Ishikawa (cell line): ENCODE measurements around the gene MXRA8.

ENCODE experiments used
- CEBPB ChIP-seq: IDR thresholded peaks from 2 replicates; pipeline ENCODE4 v1.6.1; 2012
- CREB1 ChIP-seq: IDR thresholded peaks from 2 replicates; pipeline ENCODE4 v1.6.1; 2012; ENCODE audit warnings: low read depth
- EGR1 ChIP-seq: IDR thresholded peaks from 2 replicates; pipeline ENCODE4 v1.6.1; 2012
- EP300 ChIP-seq: IDR thresholded peaks from 2 replicates; pipeline ENCODE4 v1.6.1; 2012; ENCODE audit warnings: borderline replicate concordance
- FOXM1 ChIP-seq: IDR thresholded peaks from 2 replicates; pipeline ENCODE4 v1.6.1; 2012; ENCODE audit warnings: low read depth, borderline replicate concordance
- NFIC ChIP-seq: IDR thresholded peaks from 2 replicates; pipeline ENCODE4 v1.6.1; 2012
- RAD21 ChIP-seq: IDR thresholded peaks from 2 replicates; pipeline ENCODE4 v1.6.1; 2012; ENCODE audit warnings: low read depth
- TAF1 ChIP-seq: IDR thresholded peaks from 2 replicates; pipeline ENCODE4 v1.6.1; 2012; ENCODE audit warnings: low read depth, mild to moderate bottlenecking
- TCF12 ChIP-seq: IDR thresholded peaks from 2 replicates; pipeline ENCODE4 v1.6.1; 2012; ENCODE audit warnings: low read depth
- TEAD4 ChIP-seq: IDR thresholded peaks from 2 replicates; pipeline ENCODE4 v1.6.1; 2012
- YY1 ChIP-seq: IDR thresholded peaks from 2 replicates; pipeline ENCODE4 v1.6.1; 2012; ENCODE audit warnings: low read depth
- ZBTB7A ChIP-seq: IDR thresholded peaks from 2 replicates; pipeline ENCODE4 v1.6.1; 2012; ENCODE audit warnings: low read depth
- TF ChIP-seq, protein P1 (sequence below): IDR thresholded peaks from 2 replicates; pipeline ENCODE4 v1.6.1; 2012
- TF ChIP-seq, protein P2 (sequence below): IDR thresholded peaks from 2 replicates; pipeline ENCODE4 v1.6.1; 2012; ENCODE audit warnings: low read depth, mild to moderate bottlenecking
- TF ChIP-seq, protein P3 (sequence below): IDR thresholded peaks from 2 replicates; pipeline ENCODE4 v1.6.1; 2012

Gene MXRA8

DNA sequence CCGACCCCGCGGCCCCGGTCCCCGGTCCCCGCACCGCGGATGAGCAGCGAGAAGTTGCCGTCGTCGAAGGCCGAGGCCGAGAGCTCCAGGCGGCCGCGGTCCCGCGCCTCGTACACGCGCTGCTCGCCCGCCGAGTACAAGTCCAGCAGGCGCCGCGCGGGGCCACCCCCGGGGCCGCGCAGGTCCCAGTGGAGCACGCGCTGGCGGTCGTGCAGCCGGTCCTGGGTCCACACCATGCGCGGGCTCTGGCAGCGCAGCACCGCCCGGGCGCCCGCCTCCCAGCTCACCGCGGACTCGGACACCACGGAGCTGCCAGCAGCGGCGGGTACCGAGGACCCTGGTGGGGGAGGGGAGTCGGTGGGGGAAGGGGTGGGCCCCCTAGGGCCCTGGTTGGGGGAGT is 2.9 kb downstream of the MXRA8 start:
- no peak for TF ChIP-seq NFIC
- TF ChIP-seq, protein P1, sequence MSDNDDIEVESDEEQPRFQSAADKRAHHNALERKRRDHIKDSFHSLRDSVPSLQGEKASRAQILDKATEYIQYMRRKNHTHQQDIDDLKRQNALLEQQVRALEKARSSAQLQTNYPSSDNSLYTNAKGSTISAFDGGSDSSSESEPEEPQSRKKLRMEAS = peak; percentile 82

DNA sequence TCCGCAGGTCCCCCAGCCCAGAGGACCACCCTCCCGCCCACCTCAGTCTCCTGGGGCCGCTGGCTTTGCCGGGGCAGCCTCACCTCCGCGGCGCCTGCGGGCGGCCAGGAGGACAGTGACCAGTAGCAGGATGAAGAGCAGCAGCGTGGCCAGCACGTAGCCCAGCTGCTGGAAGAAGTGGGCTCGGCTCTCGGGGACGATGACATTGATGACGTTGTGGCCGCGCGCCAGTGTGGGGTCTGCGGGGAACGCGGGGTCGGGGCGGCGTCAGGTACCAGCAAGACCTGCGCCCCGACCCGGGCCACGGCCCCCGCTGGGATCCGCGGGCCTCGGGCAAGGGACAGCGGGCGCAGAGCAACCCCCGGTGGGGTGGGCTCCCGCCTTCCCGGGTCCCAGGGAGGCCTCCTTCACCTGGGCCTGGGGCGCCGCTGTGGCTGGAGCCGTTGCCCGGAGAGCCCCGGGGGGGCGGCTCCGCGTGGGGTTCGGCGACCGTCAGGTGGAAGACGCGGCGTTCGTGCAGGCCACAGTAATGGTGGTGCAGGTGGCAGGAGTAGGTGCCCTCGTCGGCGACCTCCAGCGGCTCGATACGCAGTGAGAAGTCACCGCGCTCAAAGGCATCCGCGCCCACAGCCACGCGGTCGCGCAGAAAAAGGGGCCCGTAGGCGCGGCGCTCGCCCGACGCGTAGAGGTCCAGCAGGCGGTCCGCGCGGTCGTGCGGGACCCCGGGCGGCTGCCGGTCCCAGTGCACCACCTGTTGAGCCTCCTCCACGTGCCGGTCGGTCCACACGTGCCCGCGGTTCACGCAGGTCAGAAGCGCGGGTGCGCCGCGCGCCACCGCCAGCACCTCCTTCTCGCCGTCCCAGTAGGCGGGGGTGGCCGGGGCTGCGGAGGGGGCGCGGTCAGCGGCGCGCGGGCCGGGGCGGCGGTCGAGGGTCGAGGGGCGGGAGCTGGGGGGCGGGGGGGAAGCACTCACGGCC is 3.8 kb downstream of the MXRA8 start:
- TF ChIP-seq CEBPB = no peak
- no peak for TF ChIP-seq TEAD4
- TF ChIP-seq EP300 = no peak
- TF ChIP-seq, protein P2, sequence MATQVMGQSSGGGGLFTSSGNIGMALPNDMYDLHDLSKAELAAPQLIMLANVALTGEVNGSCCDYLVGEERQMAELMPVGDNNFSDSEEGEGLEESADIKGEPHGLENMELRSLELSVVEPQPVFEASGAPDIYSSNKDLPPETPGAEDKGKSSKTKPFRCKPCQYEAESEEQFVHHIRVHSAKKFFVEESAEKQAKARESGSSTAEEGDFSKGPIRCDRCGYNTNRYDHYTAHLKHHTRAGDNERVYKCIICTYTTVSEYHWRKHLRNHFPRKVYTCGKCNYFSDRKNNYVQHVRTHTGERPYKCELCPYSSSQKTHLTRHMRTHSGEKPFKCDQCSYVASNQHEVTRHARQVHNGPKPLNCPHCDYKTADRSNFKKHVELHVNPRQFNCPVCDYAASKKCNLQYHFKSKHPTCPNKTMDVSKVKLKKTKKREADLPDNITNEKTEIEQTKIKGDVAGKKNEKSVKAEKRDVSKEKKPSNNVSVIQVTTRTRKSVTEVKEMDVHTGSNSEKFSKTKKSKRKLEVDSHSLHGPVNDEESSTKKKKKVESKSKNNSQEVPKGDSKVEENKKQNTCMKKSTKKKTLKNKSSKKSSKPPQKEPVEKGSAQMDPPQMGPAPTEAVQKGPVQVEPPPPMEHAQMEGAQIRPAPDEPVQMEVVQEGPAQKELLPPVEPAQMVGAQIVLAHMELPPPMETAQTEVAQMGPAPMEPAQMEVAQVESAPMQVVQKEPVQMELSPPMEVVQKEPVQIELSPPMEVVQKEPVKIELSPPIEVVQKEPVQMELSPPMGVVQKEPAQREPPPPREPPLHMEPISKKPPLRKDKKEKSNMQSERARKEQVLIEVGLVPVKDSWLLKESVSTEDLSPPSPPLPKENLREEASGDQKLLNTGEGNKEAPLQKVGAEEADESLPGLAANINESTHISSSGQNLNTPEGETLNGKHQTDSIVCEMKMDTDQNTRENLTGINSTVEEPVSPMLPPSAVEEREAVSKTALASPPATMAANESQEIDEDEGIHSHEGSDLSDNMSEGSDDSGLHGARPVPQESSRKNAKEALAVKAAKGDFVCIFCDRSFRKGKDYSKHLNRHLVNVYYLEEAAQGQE = no peak
- TF ChIP-seq TCF12 = no peak

DNA sequence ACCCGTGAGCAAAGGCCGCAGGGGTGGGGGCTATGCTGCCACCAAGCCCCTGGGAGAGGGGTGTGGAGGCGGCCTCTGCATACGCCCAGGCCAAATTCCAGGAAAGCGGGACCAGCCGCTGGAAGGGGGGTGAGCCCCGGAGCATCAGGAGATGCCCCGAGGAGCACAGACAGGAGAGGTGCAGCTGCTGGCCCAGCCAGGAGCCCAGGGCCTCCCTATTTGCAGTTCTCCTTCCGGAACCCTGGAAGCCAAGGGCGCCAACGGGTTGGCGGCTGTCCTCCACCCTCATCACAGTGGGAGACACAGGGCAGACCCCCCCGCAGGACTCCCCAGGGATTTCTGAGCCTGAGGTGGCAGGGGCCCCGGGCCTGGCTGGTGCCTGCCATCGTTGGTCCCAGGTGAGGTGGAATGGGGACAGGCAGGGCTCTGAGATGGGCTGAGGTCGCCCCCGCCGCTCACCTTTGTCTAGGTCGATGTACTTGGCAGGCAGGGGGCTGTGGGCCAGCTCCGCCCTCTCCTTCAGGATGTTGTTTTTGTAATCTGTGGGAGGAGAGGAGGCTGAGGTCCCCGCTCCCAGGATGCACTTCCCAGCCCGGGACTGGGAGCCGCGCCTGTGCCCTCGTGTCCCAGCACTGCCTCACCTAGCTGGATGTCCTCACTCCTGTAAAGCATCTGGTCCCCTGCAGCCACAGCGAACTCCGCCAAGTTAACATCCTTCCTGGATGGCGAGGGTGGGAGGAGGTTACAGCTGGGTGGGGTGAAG is 4.8 kb downstream of the MXRA8 start:
- TF ChIP-seq FOXM1 (no peak), ZBTB7A (0 out of 2 replicates have a peak, but pooled peaks have one; percentile 21), CEBPB (no peak)
- TF ChIP-seq, protein P3, sequence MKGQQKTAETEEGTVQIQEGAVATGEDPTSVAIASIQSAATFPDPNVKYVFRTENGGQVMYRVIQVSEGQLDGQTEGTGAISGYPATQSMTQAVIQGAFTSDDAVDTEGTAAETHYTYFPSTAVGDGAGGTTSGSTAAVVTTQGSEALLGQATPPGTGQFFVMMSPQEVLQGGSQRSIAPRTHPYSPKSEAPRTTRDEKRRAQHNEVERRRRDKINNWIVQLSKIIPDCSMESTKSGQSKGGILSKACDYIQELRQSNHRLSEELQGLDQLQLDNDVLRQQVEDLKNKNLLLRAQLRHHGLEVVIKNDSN = no peak

DNA sequence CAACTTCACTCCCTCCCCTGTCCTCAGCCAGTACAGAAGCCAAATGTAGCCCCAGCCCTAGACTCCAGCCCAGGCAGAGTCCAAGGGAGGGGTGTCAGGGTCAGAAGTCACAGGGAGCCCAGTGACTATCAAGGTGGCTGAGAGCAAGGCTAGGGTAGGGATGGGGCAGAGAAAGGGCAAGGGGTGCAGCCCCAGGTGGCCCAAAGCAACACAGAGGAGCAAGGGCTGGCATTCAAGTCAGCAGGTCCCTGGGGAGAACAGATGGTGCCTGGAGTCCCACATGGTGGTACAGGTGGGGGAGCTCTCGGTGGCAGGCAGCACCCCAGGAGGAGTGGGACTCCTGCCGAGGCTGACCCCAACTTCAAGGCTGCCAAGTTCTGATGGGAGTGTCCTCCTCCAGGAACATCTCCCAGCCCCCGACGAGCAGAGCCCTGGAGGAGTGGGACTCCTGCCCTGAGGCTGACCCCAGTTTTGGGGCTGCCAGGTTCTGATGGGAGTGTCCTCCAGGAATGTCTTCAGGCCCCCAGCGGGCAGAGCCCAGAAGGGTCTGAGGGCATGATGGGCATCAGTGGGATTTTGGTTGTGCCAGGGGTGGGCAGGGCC is 5.5 kb downstream of the MXRA8 start:
- TF ChIP-seq, protein P1 = no peak
- no peak for TF ChIP-seq FOXM1
- TF ChIP-seq NFIC = no peak
- no peak for TF ChIP-seq TCF12
- TF ChIP-seq, protein P2 = no peak
- TF ChIP-seq CEBPB = no peak
- TF ChIP-seq TEAD4 = no peak
- no peak for TF ChIP-seq EGR1
- TF ChIP-seq YY1 = no peak
- no peak for TF ChIP-seq EP300
- no peak for TF ChIP-seq CREB1
- TF ChIP-seq, protein P3 = no peak

DNA sequence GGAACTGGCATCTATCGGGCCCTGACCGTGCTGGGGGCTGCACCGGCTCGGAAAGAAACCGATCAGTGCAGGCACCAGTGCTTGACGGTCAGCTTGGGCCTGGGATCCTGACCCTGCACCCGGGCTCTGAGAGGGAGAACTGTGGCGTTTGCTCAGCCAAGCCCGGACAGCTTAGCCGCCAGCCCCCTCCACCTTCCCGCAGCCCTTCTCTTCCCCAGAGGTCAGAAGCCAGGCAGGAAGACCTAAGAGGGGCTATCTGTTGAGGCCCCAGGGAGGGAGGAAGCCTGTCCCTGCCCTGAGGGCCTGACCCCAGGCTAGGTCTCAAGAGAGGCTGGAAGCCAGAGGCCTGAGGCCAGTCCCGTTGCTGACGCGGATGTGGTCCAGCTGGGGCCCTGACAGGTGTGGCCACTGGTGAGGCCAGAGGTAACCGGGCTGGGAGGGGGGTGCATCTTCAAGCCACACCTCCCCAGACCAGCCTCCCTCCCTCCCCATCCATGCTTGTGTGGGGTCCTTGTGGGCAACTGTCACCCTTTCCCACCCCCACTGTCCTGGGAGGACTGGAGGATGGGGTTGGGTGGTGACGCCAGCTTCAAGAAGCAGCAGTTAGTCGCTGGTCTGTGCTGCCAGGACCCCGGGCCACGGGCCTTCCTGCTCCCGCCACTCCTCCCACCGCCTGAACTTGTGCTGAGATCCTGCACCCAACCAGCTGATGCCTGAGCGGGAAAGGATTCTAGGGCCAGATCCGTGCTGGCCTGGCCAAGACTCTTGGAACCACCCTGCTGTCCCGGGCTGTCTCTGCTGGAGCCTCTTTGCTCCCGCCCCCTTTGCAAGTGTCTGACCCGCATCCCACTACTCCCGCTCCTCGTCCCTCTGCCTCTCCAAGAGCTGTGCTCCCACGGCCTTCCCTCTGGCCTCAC is 6.6 kb downstream of the MXRA8 start:
- TF ChIP-seq RAD21 (no peak), EGR1 (no peak), EP300 (no peak), ZBTB7A (no peak), TAF1 (no peak), TEAD4 (no peak)
- TF ChIP-seq, protein P2 = no peak
